G401 (cell line): ENCODE measurements around the gene DMKN. TPM values are rescaled to one million over a fixed set of nuclear protein-coding genes. Genes with fewer than 3 reads are reported as not detected.

Experiments
- DNase-seq: peaks from one replicate; pipeline ENCODE4 v3.0.0-alpha.2; 2015; ENCODE audit warnings: low spot score
- in situ Hi-C: cut with HindIII; loops from 2 replicates; pipeline ENCODE4 v1.10.0; 2016; ENCODE audit warnings: low sequenced_read_pairs, mixed read lengths
- total RNA-seq: library from RNA; depleted of rRNA; stranded (reverse); fragments of >200 nt; shearing (Covaris generic); gene quantifications from 2 replicates; pipeline ENCODE4 v1.2.3, GENCODE V29; 2014

DMKN gene
- total RNA-seq, 1 experiment from 2014 or later = 85.4 TPM

DNA sequence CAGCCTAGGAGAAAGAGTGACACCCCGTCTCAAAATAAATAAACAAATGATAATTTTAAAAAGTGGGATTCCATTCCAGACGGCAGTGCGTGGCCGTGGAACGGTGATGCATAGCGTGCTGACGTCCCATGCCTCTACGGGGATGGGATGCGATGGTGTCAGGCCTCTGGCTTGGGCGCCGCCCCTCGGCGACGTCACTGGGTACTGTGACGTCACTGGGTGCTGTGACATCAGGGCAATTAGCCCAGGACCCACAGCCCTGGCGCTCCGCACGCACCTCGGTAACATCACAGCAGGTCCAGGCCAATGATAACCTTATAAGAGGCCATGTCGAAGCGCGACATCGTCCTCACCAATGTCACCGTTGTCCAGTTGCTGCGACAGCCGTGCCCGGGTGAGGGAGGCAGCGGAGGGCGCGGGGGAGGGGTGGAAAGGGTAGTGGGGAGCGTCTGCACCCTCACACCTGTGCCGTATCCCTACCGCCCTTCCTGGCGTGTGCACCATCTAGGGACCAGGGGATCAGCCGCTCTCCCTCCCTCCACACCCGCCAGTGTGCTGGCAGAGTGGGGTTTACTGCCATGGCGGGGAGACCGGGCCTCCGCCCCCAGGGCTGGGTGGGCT, 19.9 kb upstream of the DMKN start, which contains the start of gene GAPDHS:
TSS of gene GAPDHS (plus strand) at position 256 of the 621 bp plus-strand sequence. CDS start at position 328, 72 bp downstream.
- in situ Hi-C loops = no loop called here
- DNase-seq = no peak

DNA sequence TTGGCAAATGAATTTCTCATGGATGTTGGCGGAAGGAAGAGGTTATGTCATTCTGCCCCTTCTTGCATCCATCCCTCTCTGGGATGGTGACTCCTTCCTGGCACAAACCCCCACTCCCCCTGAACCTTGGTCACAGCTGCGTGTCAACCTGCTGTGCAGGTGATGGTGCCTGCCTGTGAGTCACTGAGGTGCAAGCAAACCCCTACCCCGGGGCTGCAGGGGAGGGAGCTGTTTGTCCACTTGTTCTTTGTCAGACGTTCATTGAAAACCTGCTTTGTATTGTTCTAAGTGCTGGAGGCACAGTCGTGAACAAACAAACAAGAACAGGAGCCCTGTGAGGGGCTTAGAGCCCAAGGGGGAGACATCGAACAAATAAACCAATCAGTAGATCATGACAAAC, 17.8 kb upstream of the DMKN start:
- in situ Hi-C loops = no loop called here

DNA sequence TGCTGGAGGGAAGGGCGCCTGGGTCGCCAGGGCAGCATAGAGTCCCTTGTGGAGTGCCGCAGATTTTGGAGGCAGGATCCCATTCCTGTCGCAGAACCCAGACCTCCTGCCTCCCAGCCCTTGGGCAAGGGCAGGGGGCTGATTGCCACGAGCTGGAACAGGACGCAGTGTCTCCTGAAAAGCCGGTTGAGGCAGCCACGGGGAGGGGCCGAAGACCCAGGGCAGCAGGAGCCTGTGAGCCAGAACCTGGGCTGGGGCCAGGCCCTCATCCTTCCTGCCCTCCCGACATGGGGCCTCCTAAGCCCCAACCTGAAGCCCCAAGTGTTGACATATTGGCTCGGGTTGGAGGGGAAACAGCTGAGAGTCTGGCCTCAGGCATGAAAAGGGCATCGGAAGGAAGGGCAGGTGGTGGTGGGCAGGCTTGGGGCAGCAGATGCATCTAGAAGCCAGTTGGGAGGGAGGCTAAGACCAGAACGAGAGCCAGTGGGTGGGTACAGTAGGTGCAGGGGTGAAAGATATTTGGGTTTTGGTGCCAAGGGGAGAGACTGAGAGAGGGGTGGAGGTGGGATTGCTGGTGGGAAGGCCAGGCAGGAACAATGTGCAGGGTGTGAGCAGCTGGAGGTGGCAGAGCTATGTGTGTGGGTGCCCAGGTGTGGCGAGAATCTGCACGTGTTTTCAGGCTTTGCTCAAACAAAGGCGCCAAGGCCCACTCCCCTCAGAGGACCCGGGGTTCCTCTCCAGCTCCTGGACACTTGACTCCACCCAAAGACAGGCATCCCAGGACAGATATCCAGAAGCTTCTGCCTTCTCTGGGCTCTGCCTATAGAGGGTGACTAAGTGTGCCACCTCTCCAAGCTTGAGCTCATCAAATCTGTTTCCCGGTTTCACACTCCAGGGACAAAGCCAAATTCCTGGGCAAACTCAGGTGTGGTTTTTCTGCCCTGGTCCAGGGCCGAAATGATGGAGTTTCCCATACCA, 16.1 kb upstream of the DMKN start:
- no peak for DNase-seq
- in situ Hi-C loops = no loop called here

More for the DNA sequence above, 17.8 kb upstream of the DMKN start:
- DNase-seq = no peak

DNA sequence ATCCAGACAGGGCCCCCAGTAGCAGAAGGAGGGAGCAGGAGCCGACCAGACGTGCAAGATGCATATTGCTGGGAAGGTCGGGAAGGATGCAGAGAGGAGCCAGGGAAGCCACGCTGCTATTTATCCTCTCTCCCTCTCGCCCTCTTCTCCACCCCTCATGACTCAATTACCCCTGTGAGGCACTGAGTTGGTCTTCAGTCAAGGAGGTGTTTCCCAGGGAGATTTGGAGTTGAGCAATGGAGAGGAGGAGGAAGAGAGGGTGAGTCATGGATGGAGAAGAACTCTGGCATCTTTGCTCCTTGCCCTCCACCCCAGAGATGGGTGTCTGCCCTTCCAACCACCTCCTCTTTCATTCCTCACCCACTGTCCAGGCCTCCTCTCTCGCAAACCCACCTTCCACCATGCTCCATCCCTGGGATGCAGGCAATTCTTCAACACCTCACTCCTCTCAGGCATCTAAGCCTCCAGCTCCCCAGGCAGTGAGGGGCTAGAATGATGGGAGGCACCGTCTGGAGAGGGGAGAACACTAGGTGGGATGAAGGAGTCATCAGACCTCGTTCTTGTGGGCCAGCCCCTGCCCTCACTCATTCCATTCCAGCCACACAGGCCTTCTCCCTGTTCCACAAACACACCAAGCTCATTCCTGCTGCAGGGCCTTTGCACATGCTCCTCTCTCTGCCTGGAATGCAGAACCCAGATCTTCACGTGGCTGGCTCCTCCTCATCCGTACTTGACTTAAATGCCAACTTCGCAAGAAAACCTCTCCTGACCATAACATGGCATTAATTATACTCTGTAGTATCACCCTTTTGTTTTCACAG, 15.0 kb upstream of the DMKN start, which contains the start of gene SBSN:
TSS of gene SBSN (minus strand) at position 94 of the 821 bp plus-strand sequence. CDS start at position 64, 30 bp downstream.
- in situ Hi-C loops = no loop called here
- no peak for DNase-seq

DNA sequence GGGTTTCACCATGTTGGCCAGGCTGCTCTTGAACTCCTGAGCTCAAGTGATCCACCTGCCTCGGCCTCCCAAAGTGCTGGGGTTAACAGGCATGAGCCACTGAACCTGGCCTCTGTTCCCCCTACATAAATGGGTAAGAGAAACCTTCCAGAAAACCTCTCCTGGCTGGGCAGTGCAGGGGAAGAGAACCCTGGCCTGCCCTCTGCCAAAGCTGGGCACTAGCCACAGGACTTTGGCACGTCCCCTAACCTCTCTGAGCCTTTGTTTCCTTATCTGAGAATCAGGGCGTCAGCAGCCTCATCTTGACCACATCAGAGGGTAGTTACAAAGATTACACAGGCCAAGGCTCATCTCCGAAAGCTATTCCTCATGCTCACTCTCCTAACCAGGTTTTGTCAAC, 12.4 kb upstream of the DMKN start:
- in situ Hi-C loops = no loop called here
- DNase-seq = no peak

DNA sequence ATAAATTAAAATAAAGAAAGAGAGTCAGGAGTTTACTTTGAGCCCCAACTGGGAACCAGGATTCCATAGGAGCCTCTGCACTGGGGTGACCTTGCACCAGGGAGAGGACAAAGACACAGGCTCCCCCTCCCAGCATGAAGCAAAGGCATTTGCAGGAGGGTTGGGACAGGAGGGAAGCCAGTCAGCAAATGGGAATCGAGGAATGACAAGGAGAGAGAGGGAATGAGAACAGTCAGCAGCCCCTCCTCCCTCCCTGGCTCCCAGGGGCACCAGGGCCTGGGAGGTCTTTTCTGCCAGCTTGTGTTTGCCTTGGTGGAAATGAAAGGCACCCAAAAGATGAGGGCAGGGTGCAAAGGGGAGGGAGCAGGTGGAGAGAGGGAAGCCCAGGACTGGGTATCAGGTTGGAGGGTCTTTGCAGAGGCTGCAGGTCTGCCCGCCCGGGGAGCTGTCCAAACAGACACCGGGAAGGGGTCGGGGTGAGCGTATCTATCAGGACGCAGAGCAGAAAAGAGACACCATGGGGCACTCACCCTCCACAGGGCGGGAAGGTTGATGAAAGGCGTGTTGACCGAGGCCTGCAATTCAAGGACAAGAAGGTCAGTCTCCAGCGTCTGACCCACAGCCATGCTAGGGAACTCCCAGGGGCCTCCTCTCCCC, 10.9 kb upstream of the DMKN start:
- no peak for DNase-seq
- in situ Hi-C loops = no loop called here

DNA sequence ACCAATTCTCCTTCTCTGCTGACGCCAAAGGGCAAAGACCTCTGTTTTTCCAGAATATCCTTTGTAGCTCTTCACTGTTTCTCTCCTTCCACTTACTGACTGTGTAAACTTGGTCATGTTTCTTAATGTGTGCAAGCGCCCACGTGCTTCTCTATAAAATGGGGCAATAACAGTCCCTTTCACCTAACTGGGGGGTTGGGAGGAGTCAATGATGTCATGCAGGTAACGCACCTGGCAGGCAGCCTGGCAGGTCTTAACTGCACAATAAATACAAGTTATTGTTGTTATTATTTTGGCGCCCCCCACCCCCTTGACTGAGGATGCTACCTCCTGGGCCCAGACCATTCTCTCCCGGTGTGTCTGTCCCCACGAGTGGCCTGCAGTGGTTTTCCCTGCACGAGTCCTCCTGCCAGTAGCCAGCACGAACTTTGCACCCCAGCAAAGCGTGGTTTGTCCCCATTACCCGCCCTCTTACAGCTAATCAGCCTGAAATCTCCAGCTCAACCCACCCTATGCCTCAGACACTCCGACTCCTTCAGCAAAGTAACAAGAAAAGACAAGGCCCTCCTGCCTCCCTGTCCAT, 9.4 kb upstream of the DMKN start:
- DNase-seq = no peak
- in situ Hi-C loops = no loop called here

DNA sequence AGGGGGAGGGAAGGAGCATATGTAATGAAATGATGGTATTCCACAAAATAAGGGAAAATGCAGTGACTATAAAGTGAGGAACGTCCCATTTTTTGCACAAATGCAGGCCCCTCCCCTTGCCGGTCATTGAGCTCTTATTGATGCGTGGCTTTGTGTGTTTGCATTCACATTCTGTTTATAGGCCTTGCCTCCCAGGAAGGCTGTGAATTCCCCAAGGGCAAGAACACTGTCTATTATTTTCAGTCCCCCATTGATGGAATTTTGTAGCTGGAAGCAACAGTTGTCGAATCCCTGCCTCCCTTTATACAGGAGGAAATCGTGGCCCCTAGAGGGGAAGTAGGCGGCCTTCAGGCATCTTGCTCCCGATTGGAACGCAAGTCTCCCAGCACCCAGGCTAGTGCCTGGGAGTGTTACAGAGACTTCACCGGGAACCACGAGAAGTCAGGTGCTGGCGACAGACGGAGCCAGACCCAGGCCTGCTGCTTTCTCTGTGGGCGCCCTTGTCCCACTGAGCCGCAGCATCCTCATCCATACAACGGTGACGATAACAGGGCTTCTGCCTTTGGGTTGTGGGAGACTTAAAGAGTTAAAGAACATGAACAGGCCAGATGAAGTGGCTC, 7.8 kb upstream of the DMKN start:
- DNase-seq = no peak
- in situ Hi-C loops = no loop called here

DNA sequence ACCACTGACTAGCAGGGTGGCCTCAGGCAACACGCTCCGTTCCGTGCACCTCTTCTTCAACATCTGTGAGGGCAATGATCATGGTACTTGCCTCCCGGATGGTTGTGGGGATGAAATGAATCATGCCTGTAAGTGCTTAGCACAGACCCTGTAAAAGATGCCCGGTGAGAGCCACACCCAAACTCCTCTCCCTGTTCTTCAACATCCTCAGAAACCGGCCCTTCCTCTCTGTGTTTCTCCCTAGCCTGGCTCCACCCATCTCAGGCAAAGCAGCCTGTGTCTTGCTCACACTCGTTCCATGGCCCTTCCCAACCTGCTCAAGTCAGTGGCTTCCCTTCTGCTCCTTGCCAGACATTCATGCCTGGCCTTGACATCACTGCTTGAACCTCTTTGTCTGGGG, 5.8 kb upstream of the DMKN start:
- DNase-seq = no peak
- in situ Hi-C loops = no loop called here

DNA sequence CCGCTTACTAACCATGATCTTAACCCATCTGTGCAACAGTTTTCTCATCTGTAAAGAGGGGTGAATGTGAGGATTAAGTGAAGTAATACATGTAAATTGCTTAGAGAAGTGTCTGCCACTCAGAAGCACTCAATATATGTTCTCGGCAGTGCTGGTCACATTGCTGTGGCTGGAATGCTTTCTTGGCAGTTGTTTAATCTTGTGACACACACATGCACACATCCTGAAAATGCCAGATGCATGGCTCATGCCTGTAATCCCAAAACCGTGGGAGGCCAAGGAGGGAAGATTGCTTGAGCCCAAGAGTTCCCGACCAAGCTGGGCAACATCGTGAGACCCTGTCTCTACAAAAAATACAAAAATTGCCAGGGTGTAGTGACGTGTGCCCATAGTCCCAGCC, 4.9 kb upstream of the DMKN start:
- in situ Hi-C loops = no loop called here
- no peak for DNase-seq

DNA sequence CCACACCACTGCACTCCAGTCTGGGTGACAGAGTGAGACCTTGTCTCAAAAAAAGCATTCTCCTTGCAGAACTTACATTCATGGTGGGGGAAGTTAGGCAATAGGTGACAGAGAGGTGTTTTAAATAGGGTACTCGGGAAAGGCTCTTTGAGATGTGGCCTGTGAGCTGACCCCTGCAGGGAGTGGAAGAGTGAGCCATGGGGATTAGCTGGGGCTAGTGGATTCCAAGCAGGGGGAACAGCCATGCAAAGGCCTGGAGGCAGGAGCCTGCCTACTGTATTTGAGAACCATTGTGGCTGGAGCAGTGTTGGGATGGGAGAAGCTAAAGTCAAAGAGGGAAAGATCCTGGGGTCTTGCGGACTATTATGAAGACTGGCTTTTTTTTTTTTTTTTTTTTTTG, 3.9 kb upstream of the DMKN start:
- in situ Hi-C loops = no loop called here

DNA sequence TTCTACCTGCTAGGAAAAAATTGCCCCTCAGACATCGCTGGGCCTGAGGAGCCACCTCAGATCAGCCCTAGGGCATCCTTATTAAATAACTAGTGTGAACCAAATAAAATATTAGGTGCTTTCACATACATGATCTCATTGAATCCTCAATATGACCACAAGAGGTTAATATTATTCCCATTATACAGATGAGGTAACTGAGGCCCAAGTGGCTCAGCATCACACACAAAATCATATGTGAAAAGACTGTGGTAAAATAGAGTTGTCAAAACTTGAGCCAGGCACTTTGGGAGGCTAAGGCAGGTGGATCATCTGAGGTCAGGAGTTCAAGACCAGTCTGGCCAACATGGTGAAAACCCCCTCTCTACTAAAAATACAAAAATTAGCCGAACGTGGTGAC, 2.9 kb upstream of the DMKN start:
- in situ Hi-C loops = no loop called here
- DNase-seq = no peak

More for the DNA sequence above, 3.9 kb upstream of the DMKN start:
- DNase-seq = no peak

DNA sequence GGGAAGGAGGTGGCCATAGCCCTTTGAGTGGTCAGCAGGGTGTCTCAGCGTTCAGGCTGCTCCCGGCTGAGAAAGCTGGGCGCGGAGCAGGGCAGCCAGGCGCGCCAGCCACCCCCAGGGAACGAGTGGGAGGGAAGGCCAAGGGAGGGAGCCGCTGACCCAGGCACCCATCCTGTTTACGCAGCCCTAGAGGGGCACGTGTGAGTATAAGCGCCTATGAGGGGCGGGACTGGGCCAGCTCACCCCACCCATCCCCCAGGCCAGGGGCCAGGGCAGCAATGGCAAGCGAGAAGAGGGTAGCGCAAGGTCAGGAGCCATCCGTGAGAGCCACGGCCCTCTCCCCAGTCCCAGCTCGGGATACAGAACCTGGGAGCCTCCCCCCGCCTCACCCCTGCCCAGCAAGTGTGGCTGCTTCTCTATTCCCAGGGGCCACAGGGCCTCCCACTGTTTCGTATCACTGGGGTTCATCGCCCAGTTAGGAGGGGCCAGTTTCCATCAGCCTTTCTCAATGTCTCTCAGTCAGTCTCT, 897 bp upstream of the DMKN start:
- in situ Hi-C loops = no loop called here

DNA sequence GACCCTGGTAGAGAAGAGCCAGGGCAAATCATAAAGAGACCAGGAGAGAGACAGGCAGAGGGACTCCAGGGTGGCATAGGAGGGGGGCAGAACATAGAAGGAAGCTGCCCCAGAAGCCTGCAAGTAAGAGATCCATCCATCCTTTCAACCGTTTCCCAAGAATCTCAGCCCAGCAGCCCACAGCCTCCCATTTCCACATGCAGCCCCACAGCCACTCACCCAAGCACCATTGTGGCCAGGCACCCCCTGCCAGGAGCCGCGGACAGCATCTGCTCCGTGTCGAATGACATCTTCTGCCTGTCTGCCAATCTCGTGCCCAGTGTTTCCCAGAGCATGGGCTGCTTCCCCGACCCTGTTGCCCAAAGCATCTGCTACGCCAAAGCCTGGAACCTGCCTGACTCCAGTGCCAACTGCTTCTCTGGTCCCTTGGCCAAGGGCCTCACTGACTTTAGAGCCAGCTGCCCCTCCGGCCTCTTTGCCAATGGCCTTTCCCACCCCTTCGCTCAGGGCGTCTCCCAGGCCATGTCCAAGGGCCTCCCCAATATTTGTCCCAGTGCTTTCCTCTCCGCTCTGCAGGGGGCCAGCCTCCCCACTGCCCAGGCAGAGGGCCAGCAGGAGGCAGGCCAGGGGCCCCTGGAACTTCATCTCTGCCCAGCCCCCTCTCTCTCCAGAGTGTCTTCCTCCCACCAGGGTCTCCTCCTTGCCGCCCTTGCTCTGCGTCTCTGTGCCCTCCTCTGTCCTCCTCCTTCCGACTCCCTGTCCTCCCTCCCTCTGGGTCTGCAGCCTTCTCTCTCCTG, 420 bp downstream of the DMKN start:
- in situ Hi-C loops = no loop called here
- DNase-seq = no peak

More for the DNA sequence above, 897 bp upstream of the DMKN start:
- no peak for DNase-seq

DNA sequence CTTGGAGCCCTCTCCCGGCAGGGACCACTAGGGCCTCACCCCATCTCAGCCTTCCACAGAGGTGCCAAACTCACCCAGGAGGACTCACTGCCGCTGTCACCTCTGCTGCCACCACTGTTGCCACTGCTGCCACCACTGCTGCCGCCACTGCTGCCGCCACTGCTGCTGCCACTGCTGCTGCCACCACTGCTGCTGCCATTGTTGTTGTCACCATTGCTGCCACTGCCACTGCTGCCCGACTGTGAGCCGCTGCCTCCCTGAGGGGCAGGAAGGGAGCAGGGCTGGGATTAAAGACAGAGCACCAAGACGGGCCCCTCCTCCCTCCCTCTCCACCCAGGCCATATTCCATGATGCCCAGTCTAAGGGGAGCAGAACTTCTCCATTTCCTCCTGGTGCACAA, 2.1 kb downstream of the DMKN start:
- no peak for DNase-seq
- in situ Hi-C loops = no loop called here

DNA sequence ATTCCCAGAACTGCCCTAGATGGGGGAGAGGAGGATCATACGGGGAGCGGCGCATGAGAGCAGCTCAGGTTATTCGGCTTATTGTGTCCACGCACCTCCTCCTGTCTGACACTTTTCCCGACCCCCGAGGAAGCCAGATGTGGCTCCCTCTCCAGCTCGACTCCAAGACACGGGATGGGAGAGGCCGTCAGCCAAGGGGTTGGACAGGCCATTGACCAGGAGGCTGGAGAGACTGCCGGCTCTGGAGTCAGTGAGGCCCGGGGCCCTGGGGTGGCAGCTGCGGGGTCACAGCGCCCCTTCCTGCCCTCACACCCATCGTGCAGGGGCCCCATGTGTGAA, 2.9 kb downstream of the DMKN start:
- DNase-seq = no peak
- in situ Hi-C loops = no loop called here

DNA sequence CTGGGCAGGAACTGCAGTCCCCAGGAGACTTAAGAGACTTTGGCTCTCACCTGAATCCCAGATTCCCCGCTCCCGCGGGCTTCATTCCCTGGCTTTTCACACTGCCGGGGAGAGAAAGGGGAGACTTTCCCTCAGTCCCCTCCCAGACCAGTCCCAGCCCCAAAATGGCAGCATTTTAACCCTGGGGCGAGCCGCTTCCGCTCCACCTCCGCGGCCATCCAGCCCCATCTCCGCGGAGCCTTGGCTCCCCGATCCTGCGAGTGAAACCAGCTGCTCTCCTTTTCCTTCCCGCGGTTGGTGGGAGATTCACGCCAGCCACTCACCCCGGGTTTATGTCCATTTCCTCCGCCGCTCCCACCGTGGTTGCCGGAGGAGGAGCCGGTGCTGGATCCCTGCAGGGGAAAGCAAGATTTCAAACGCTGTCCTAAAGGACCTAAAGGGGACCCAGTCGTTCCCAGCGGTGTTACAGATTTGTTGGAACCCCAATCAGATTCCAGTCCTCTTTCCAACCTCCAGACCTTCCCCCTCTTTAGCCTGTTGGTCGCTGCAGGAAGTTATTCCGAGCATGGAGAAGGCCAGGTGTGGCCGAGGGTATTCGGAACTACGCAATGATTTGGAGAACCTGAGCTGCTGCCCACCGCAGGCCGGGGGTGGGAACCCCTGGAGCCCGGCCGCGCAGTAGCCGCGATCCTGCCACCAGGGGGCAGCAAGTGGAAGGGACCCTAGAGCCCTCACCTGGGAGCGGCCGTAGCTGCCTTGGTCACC, 3.4 kb downstream of the DMKN start:
- DNase-seq = peak; percentile 59
- in situ Hi-C loops = no loop called here
